GM12892 (cell line): Measurements from ENCODE around the gene CAMK2D.

Source experiments
- POLR2A ChIP-seq: IDR thresholded peaks from 2 replicates; pipeline ENCODE4 v1.6.1; 2011; ENCODE audit warnings: low read depth, low read length, control low read depth
- POLR2AphosphoS5 ChIP-seq: IDR thresholded peaks from 2 replicates; pipeline ENCODE4 v1.6.1; 2011; ENCODE audit warnings: low read depth, low read length, control low read depth

DNA sequence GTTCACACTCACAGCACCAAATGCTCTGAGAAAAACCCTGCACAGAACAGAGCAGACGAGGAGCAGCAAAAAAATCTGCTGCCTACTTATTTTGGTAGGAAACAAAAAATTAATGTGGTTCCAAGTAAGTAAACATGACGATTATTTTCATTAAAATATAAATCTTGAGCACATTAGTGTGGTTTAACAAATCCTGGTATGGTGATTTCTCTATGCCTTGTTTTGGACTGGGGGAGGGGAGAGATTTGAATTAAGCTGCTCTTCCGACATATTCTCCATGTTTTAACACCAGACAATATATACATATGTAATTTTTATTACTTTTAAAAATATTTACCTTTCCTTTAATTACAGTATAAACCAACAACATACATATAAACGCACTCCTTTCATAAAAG is 1.8 kb downstream of the CAMK2D start:
- TF ChIP-seq POLR2A (no peak), POLR2AphosphoS5 (no peak)
